HG02623 (cell line): ENCODE results near the gene DUXA.

Experiments used
- ATAC-seq: cut with Tn5 transposase; IDR thresholded peaks from one replicate; pipeline ENCODE4 v1.9.1; 2021; ENCODE audit warnings: moderate library complexity; ENCODE audit not compliant: unreplicated experiment

The DUXA gene

GRCh38 chr19:57105976-57106721 lies 61.1 kb downstream of the DUXA start:
- no peak for ATAC-seq
